Trophoblast cell (in vitro differentiated cells and primary cell): Measurements from ENCODE around the gene ITGAE.
A peak's percentile ranks its signal among the peaks of the same experiment; 100 is the strongest.

Experiments used
- DNase-seq, 2 donors: peaks; one replicate each; pipeline ENCODE4 v3.0.0-alpha.2; 2016
- H2AFZ ChIP-seq: 2 replicates; pipeline ENCODE4 v1.6.1; 2013; ENCODE audit warnings: low read length, moderate library complexity, mild to moderate bottlenecking; ENCODE audit not compliant: insufficient read depth, poor library complexity
- H2AK5ac ChIP-seq: 2 replicates; pipeline ENCODE4 v1.6.1; 2013; ENCODE audit warnings: mild to moderate bottlenecking, low read length
- H2BK120ac ChIP-seq: 2 replicates; pipeline ENCODE4 v1.6.1; 2013; ENCODE audit warnings: low read length, mild to moderate bottlenecking, moderate library complexity; ENCODE audit not compliant: insufficient read depth, poor library complexity
- H2BK12ac ChIP-seq: 2 replicates; pipeline ENCODE4 v1.6.1; 2013; ENCODE audit warnings: mild to moderate bottlenecking, low read length, moderate library complexity
- H2BK5ac ChIP-seq: 2 replicates; pipeline ENCODE4 v1.6.1; 2013; ENCODE audit warnings: low read length, low read depth, moderate library complexity, mild to moderate bottlenecking; ENCODE audit not compliant: poor library complexity
- H3K14ac ChIP-seq: 2 replicates; pipeline ENCODE4 v1.6.1; 2013; ENCODE audit warnings: mild to moderate bottlenecking, low read length
- H3K18ac ChIP-seq: 2 replicates; pipeline ENCODE4 v1.6.1; 2013; ENCODE audit warnings: mild to moderate bottlenecking, low read length
- H3K23ac ChIP-seq: 2 replicates; pipeline ENCODE4 v1.6.1; 2013; ENCODE audit warnings: low read length
- H3K27ac ChIP-seq: 2 replicates; pipeline ENCODE4 v1.5.1; 2013; ENCODE audit warnings: low read depth, mild to moderate bottlenecking, inconsistent platforms, low read length, moderate library complexity
- H3K27me3 ChIP-seq: 2 replicates; pipeline ENCODE4 v1.6.1; 2013; ENCODE audit warnings: inconsistent platforms, mild to moderate bottlenecking, low read length, moderate library complexity; ENCODE audit not compliant: insufficient read depth
- H3K36me3 ChIP-seq, 2 experiments: 1 replicate in 1 of 2; 2 replicates in 1 of 2; pipeline ENCODE4 v1.6.1; 2013; ENCODE audit warnings: low read length in 2 of 2, mild to moderate bottlenecking in 2 of 2, moderate library complexity in 1 of 2; ENCODE audit not compliant: insufficient read depth in 2 of 2, control insufficient read depth in 1 of 2
- H3K4ac ChIP-seq: 2 replicates; pipeline ENCODE4 v1.6.1; 2013; ENCODE audit warnings: low read depth, mild to moderate bottlenecking, low read length, moderate library complexity
- H3K4me1 ChIP-seq, 2 experiments: 1 replicate in 1 of 2; 2 replicates in 1 of 2; pipeline ENCODE4 v1.6.1; 2013; ENCODE audit warnings: low read length in 2 of 2, mild to moderate bottlenecking in 2 of 2, moderate library complexity in 1 of 2; ENCODE audit not compliant: insufficient read depth in 2 of 2, control insufficient read depth in 1 of 2
- H3K4me2 ChIP-seq: 2 replicates; pipeline ENCODE4 v1.6.1; 2013; ENCODE audit warnings: inconsistent platforms, mild to moderate bottlenecking, low read length, moderate library complexity
- H3K4me3 ChIP-seq: 2 replicates; pipeline ENCODE4 v1.5.1; 2013; ENCODE audit warnings: mild to moderate bottlenecking, low read depth, low read length, inconsistent platforms
- H3K79me1 ChIP-seq: one replicate; pipeline ENCODE4 v1.6.1; 2013; ENCODE audit warnings: low read length
- H3K79me2 ChIP-seq: 2 replicates; pipeline ENCODE4 v1.6.1; 2013; ENCODE audit warnings: low read length, mild to moderate bottlenecking; ENCODE audit not compliant: control insufficient read depth, insufficient read depth, poor library complexity
- H3K9ac ChIP-seq: 2 replicates; pipeline ENCODE4 v1.6.1; 2013; ENCODE audit warnings: mild to moderate bottlenecking, low read length
- H3K9me3 ChIP-seq: 2 replicates; pipeline ENCODE4 v1.6.1; 2013; ENCODE audit warnings: low read depth, mild to moderate bottlenecking, control low read depth, inconsistent platforms, low read length; ENCODE audit not compliant: insufficient read depth
- H4K12ac ChIP-seq: 2 replicates; pipeline ENCODE4 v1.6.1; 2013; ENCODE audit warnings: low read depth, mild to moderate bottlenecking, low read length, moderate library complexity
- H4K8ac ChIP-seq: 2 replicates; pipeline ENCODE4 v1.6.1; 2013; ENCODE audit warnings: low read depth, mild to moderate bottlenecking, low read length, moderate library complexity
- H4K91ac ChIP-seq: one replicate; pipeline ENCODE4 v1.6.1; 2013; ENCODE audit warnings: low read depth, mild to moderate bottlenecking, low read length, moderate library complexity
- WGBS: extraction: QIAGEN DNeasy Blood & Tissue Kit; methylation state at CpG from one replicate; pipeline ENCODE4 v1.1.7; 2013; ENCODE audit warnings: missing lambda C conversion rate; ENCODE audit not compliant: insufficient read length, insufficient coverage; ENCODE audit errors: extremely low coverage; 5-methylcytosine and 5-hydroxymethylcytosine counted together

The ITGAE gene

DNA sequence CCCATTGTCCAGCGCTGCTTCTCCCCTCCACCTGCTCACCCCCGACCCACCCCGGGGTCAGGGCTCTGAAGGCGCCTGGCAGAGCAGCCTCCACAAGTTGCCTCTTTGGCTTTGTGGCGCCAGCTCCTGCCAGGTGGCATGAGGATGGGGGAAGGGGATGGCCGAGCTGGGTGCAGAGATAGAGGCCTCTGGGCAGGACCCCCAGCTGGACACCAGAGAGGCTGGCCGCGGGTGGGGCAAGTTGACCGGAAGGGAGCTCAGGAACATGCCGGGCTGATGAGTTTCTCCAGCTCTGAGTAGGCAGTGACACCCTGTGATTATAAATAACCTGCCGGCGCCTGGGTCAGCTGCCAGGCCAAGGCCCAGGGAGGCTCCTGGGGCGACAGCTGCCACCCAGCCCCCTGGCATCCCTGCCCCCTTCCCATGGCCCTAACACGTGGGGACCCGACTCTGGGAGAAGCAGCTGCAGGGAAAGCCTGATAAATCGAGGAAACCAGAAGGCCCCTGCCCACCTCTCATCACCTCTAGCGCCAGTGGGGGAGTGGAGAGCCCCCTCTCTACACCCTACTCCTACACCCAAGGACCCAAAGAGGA, 105.8 kb downstream of the ITGAE start:
- Histone ChIP-seq H4K8ac (no peak overlapping the region), H3K9ac (no peak overlapping the region)

GRCh38 chr17:3693829-3694231, 107.2 kb downstream of the ITGAE start:
- H2BK120ac ChIP-seq: no peak overlapping the region
- H3K23ac ChIP-seq: no peak overlapping the region
- no peak overlapping the region for H3K9ac ChIP-seq
- H4K12ac ChIP-seq: no peak overlapping the region
- no peak overlapping the region for H4K91ac ChIP-seq
- H3K79me2 ChIP-seq: no peaks in the 10 kb centered on the region
- no peak overlapping the region for H2BK5ac ChIP-seq
- H4K8ac ChIP-seq: no peak overlapping the region
- H3K14ac ChIP-seq: no peak overlapping the region
- no peaks in the 10 kb centered on the region for H3K36me3 ChIP-seq
- no peak overlapping the region for H2AK5ac ChIP-seq
- H3K4me3 ChIP-seq: no peak overlapping the region
- H3K9me3 ChIP-seq: peaks cover 16% of the 10 kb centered on the region
- H3K79me1 ChIP-seq: no peaks in the 10 kb centered on the region
- H2AFZ ChIP-seq: no peak overlapping the region
- H2BK12ac ChIP-seq: no peak overlapping the region
- H3K27ac ChIP-seq: no peak overlapping the region
- no peak overlapping the region for H3K4me2 ChIP-seq
- H3K4me1 ChIP-seq: peaks cover 0 to 8% of the 10 kb centered on the region in 2 experiments
- DNase-seq: no peak
- H3K18ac ChIP-seq: no peak overlapping the region
- H3K27me3 ChIP-seq: peaks cover 34% of the 10 kb centered on the region
- no peak overlapping the region for H3K4ac ChIP-seq
- WGBS: no CpG with 5 or more reads among the region's 9 CpGs

More for the DNA sequence above, 105.8 kb downstream of the ITGAE start:
- no CpG with 5 or more reads among the region's 17 CpGs for WGBS
- Histone ChIP-seq H3K4me2 (peak overlapping the region; percentile 79), H2AK5ac (no peak overlapping the region), H3K9me3 (peaks cover 14% of the 10 kb centered on the region), H4K12ac (no peak overlapping the region), H3K36me3 (no peaks in the 10 kb centered on the region), H3K23ac (no peak overlapping the region), H3K14ac (no peak overlapping the region), H3K4ac (no peak overlapping the region), H3K18ac (no peak overlapping the region), H2BK120ac (no peak overlapping the region), H4K91ac (no peak overlapping the region), H3K79me1 (no peaks in the 10 kb centered on the region), H2BK5ac (no peak overlapping the region), H3K79me2 (no peaks in the 10 kb centered on the region), H3K27ac (no peak overlapping the region), H3K4me1 (peaks cover 0 to 8% of the 10 kb centered on the region in 2 experiments), H2BK12ac (no peak overlapping the region), H3K27me3 (peaks cover 34% of the 10 kb centered on the region), H3K4me3 (no peak overlapping the region), H2AFZ (no peak overlapping the region)
- no peak for DNase-seq

DNA sequence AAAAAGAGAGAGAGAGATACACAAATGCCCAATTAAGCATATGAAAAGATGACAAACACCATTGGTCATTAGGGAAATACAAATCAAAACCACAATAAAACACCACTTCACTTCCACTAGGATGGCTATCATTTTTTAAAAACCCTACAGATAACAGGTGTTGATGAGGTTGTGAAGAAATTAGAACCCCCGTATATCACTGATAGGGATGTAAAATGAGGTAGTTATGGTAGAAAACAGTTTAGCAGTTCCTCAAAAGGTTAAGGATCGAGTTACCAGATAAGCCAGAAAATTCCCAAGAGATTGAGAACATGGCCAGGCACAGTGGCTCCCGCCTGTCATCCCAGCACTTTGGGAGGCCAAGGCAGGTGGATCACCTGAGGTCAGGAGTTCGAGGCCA, 107.8 kb downstream of the ITGAE start:
- H3K18ac ChIP-seq: no peak overlapping the region
- no peaks in the 10 kb centered on the region for H3K79me1 ChIP-seq
- WGBS: no CpG with 5 or more reads among the region's 4 CpGs
- H3K9me3 ChIP-seq: peaks cover 12% of the 10 kb centered on the region
- H3K14ac ChIP-seq: no peak overlapping the region
- H4K8ac ChIP-seq: no peak overlapping the region
- H2BK5ac ChIP-seq: no peak overlapping the region
- H3K4me2 ChIP-seq: no peak overlapping the region
- DNase-seq: no peak
- H4K91ac ChIP-seq: no peak overlapping the region
- no peak overlapping the region for H2AK5ac ChIP-seq
- H3K4ac ChIP-seq: no peak overlapping the region
- H3K4me3 ChIP-seq: no peak overlapping the region
- H3K36me3 ChIP-seq: no peaks in the 10 kb centered on the region
- no peak overlapping the region for H2BK12ac ChIP-seq
- no peak overlapping the region for H4K12ac ChIP-seq
- H3K27ac ChIP-seq: no peak overlapping the region
- H3K9ac ChIP-seq: no peak overlapping the region
- H3K27me3 ChIP-seq: peaks cover 32% of the 10 kb centered on the region
- no peak overlapping the region for H3K23ac ChIP-seq
- H3K4me1 ChIP-seq: peaks cover 0 to 8% of the 10 kb centered on the region in 2 experiments
- no peaks in the 10 kb centered on the region for H3K79me2 ChIP-seq
- no peak overlapping the region for H2AFZ ChIP-seq
- H2BK120ac ChIP-seq: no peak overlapping the region

DNA sequence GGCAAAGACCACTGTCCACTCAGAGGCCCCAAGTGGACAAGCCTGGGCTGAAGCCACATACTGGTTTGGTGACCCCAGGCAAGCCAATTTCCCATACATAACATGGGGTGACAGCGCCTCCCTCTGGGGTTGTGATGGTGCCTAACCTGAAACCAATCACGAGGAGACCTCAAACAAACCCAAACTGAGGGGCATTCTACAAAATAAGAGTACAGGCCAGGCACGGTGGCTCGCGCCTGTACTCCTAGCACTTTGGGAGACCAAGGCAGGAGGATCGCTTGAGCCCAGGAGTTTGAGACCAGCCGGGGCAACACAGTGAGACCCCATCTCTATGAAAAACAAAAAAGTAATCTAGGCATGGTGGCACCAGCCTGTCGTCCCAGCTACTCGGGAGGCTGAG, 108.6 kb downstream of the ITGAE start:
- Histone ChIP-seq H3K23ac (no peak overlapping the region), H3K27me3 (peaks cover 25% of the 10 kb centered on the region), H3K4ac (no peak overlapping the region), H4K12ac (no peak overlapping the region), H3K4me2 (no peak overlapping the region), H3K9me3 (peaks cover 7% of the 10 kb centered on the region), H3K9ac (no peak overlapping the region), H2AFZ (no peak overlapping the region), H3K79me2 (no peaks in the 10 kb centered on the region), H3K79me1 (no peaks in the 10 kb centered on the region), H3K4me1 (peaks cover 0 to 8% of the 10 kb centered on the region in 2 experiments), H3K14ac (no peak overlapping the region), H2BK12ac (no peak overlapping the region), H2BK5ac (no peak overlapping the region), H4K8ac (no peak overlapping the region), H2AK5ac (no peak overlapping the region), H3K18ac (no peak overlapping the region), H3K27ac (no peak overlapping the region), H2BK120ac (no peak overlapping the region), H3K36me3 (no peaks in the 10 kb centered on the region), H4K91ac (no peak overlapping the region), H3K4me3 (no peak overlapping the region)
- WGBS: no CpG with 5 or more reads among the region's 9 CpGs
- DNase-seq: no peak
